Fibroblast of lung (primary cell): Measurements from ENCODE around the gene MTR.

Experiments used
- CTCF ChIP-seq, 2 donors: IDR thresholded peaks in 1 of 2; conservative IDR thresholded peaks in 1 of 2; 1 replicate in 1 of 2; 2 replicates in 1 of 2; pipeline ENCODE4 v1.5.1; 2011 to 2012; ENCODE audit warnings: low read length in 2 of 2, control low read depth in 1 of 2, inconsistent platforms in 1 of 2, low read depth in 1 of 2, mild to moderate bottlenecking in 1 of 2
- EZH2 ChIP-seq: IDR thresholded peaks from 2 replicates; pipeline ENCODE4 v1.5.1; 2012; ENCODE audit warnings: low read length, control low read depth, mild to moderate bottlenecking; ENCODE audit errors: missing control alignments

DNA sequence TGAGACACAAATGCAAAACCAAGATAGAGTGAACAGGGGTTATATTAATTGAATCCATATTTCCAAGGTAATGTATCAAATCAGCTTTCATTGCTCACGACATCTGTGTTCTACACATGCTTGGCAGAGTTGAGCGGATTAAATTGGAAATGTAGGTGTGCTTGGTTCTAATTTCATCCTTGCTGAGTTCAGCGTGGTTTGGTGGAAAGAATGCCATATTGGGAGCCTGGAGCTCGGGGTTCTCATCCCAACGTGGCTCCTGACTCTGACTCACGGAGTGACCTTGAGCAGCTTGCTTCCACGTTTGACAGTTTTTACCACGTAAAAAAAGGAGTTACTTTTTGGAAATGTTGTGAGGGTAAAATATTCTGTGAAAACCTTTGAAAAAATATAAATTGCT is 92.0 kb downstream of the MTR start:
- TF ChIP-seq CTCF (conservative IDR thresholded peaks at IDR 0.05 in 1 of 2, IDR thresholded peaks at IDR 0.05 in 1 of 2; ENCODE audit: low read depth in 1 of 2, low read length in 2 of 2) (no peak), EZH2 (no peak)
